PC-3 (cell line): ENCODE data around the gene ATP1A4. TPM values are rescaled to one million over a fixed set of nuclear protein-coding genes. Genes with fewer than 3 reads are reported as not detected.

Source experiments
- ATAC-seq: fragments of 200-7000 bp; cut with Tn5 transposase; 2 replicates; pipeline ENCODE4 v1.9.1; 2020; ENCODE audit warnings: mild to moderate bottlenecking, moderate library complexity
- BruUV-seq: library from RNA; stranded (reverse); fragments of 400-500 nt; replicated peaks from 2 replicates; lab custom pipeline; 2021; lab: Mats Ljungman, UMichigan
- CTCF ChIA-PET: fragments of 300-600 bp; sonication (Branson Sonifier 250); formaldehyde crosslinking; loops from one replicate; lab custom pipeline; 2022; ENCODE audit warnings: antibody characterized with exemption; lab: Charles Lee
- POLR2A ChIA-PET: fragments of 300-600 bp; sonication (Branson Sonifier 250); formaldehyde crosslinking; loops from one replicate; lab custom pipeline; 2022; ENCODE audit warnings: antibody characterized with exemption; ENCODE audit not compliant: unreplicated experiment; lab: Charles Lee
- DNase-seq: peaks from one replicate; pipeline ENCODE4 v3.0.0-alpha.2; 2015
- H2AFZ ChIP-seq: fragments of 300-600 bp; sonication (generic); 2 replicates; pipeline ENCODE4 v1.6.0; 2016; ENCODE audit warnings: antibody characterized with exemption, low read length
- H3F3A ChIP-seq: fragments of 300-600 bp; sonication (generic); one replicate; pipeline ENCODE4 v1.6.0; 2017; ENCODE audit warnings: antibody characterized with exemption, low read length, control low read depth, mild to moderate bottlenecking; ENCODE audit not compliant: unreplicated experiment
- H3K27ac ChIP-seq: fragments of 300-600 bp; sonication (generic); 2 replicates; pipeline ENCODE4 v1.5.1; 2016; ENCODE audit warnings: mild to moderate bottlenecking, low read length
- H3K27me3 ChIP-seq: fragments of 300-600 bp; sonication (generic); 2 replicates; pipeline ENCODE4 v1.6.1; 2016; ENCODE audit warnings: low read length, mixed read lengths
- H3K36me3 ChIP-seq: fragments of 300-600 bp; sonication (generic); 2 replicates; pipeline ENCODE4 v1.6.1; 2016; ENCODE audit warnings: low read depth, mixed run types, low read length, mixed read lengths
- H3K4me1 ChIP-seq: fragments of 300-600 bp; sonication (generic); 2 replicates; pipeline ENCODE4 v1.5.1; 2016; ENCODE audit warnings: low read length; ENCODE audit not compliant: insufficient read depth
- H3K4me2 ChIP-seq: fragments of 300-600 bp; sonication (generic); 2 replicates; pipeline ENCODE4 v1.6.0; 2016; ENCODE audit warnings: low read length
- H3K4me3 ChIP-seq: fragments of 300-600 bp; sonication (generic); 2 replicates; pipeline ENCODE4 v1.5.1; 2016; ENCODE audit warnings: mild to moderate bottlenecking, low read length, mixed read lengths
- H3K79me2 ChIP-seq: fragments of 300-600 bp; sonication (generic); 2 replicates; pipeline ENCODE4 v1.6.1; 2017; ENCODE audit warnings: low read length, mixed read lengths
- H3K9ac ChIP-seq: fragments of 300-600 bp; sonication (generic); 2 replicates; pipeline ENCODE4 v1.6.0; 2016; ENCODE audit warnings: mild to moderate bottlenecking, low read length
- H3K9me2 ChIP-seq: fragments of 300-600 bp; sonication (generic); replicated peaks from 2 replicates; pipeline ENCODE4 v1.6.1; 2016; ENCODE audit warnings: mixed run types, low read length, mixed read lengths
- H3K9me3 ChIP-seq: fragments of 300-600 bp; sonication (generic); 2 replicates; pipeline ENCODE4 v1.6.1; 2016; ENCODE audit warnings: low read length, mixed read lengths
- H4K20me1 ChIP-seq: fragments of 300-600 bp; sonication (generic); 2 replicates; pipeline ENCODE4 v1.6.1; 2016; ENCODE audit warnings: low read length, mixed read lengths
- CTCF ChIP-seq: fragments of 300-600 bp; sonication (generic); conservative IDR thresholded peaks from 2 replicates; pipeline ENCODE4 v1.5.1; 2017; ENCODE audit warnings: antibody characterized with exemption, low read depth, mild to moderate bottlenecking, low read length
- EZH2 ChIP-seq: fragments of 300-600 bp; sonication (generic); IDR thresholded peaks from one replicate; pipeline ENCODE4 v1.6.1; 2017; ENCODE audit warnings: antibody characterized with exemption, mild to moderate bottlenecking, low read length; ENCODE audit not compliant: unreplicated experiment
- EZH2phosphoT487 ChIP-seq: fragments of 300-600 bp; sonication (generic); IDR thresholded peaks from 2 replicates; pipeline ENCODE4 v1.6.1; 2018; ENCODE audit warnings: mild to moderate bottlenecking, antibody characterized with exemption, low read length, borderline replicate concordance
- intact Hi-C: fragments of 100-400 bp; cut with micrococcal nuclease; formaldehyde crosslinking; loops from 2 replicates; pipeline ENCODE4 v1.9.0; 2023
- total RNA-seq: library from RNA; depleted of rRNA; stranded (reverse); fragments of >200 nt; gene quantifications from 2 replicates; pipeline ENCODE4 v1.2.3, GENCODE V29; 2014

ATP1A4 gene
- total RNA-seq, 1 experiment from 2014 or later, result 0.04 TPM

GRCh38 chr1:160139840-160140239, 11.6 kb upstream of the ATP1A4 start:
- Histone ChIP-seq H3K79me2 (no peaks in the 10 kb centered on the region), H3K27me3 (peaks cover 13% of the 10 kb centered on the region; the same call in 1 of the 2 replicates), H3K36me3 (no peaks in the 10 kb centered on the region), H3K9ac (no peak overlapping the region), H3K4me3 (no peak overlapping the region), H3K27ac (no peak overlapping the region), H2AFZ (no peak overlapping the region), H3K9me2 (no peaks in the 10 kb centered on the region), H3K4me1 (no peaks in the 10 kb centered on the region), H3F3A (no peaks in the 10 kb centered on the region), H3K9me3 (no peaks in the 10 kb centered on the region), H3K4me2 (no peak overlapping the region), H4K20me1 (no peaks in the 10 kb centered on the region)
- CTCF ChIA-PET, result no interaction called here
- intact Hi-C loops, result no loop called here
- ATAC-seq (no peak), DNase-seq (no peak)
- POLR2A ChIA-PET, result no interaction called here
- TF ChIP-seq EZH2phosphoT487 (no peak), CTCF (no peak)
- BruUV-seq, result no TSS peak

- Histone ChIP-seq H3K9ac (no peak overlapping the region), H3K79me2 (no peaks in the 10 kb centered on the region), H3K27me3 (peaks cover 13% of the 10 kb centered on the region; the same call in 1 of the 2 replicates), H4K20me1 (no peaks in the 10 kb centered on the region), H3K36me3 (no peaks in the 10 kb centered on the region), H3K9me2 (no peaks in the 10 kb centered on the region), H3F3A (no peaks in the 10 kb centered on the region), H3K4me3 (no peak overlapping the region), H3K4me2 (no peak overlapping the region), H3K4me1 (no peaks in the 10 kb centered on the region), H3K9me3 (no peaks in the 10 kb centered on the region), H2AFZ (no peak overlapping the region), H3K27ac (no peak overlapping the region)
- intact Hi-C loops, result no loop called here
- ChIA-PET CTCF (no interaction called here), POLR2A (no interaction called here)
- no peak for ATAC-seq
- DNase-seq, result no peak
- no peak for TF ChIP-seq CTCF
- TF ChIP-seq EZH2phosphoT487, result no peak
- no peak for TF ChIP-seq EZH2
- BruUV-seq, result no TSS peak
Observed at GRCh38 chr1:160143695-160144094, 7.7 kb upstream of the ATP1A4 start.

GRCh38 chr1:160144921-160145320, 6.5 kb upstream of the ATP1A4 start:
- H3K9ac ChIP-seq, result no peak overlapping the region
- H3K27me3 ChIP-seq, result peaks cover 13% of the 10 kb centered on the region; the same call in 1 of the 2 replicates
- TF ChIP-seq EZH2 (no peak), EZH2phosphoT487 (no peak), CTCF (no peak)
- H3F3A ChIP-seq, result no peaks in the 10 kb centered on the region
- no peaks in the 10 kb centered on the region for H3K36me3 ChIP-seq
- POLR2A ChIA-PET, result no interaction called here
- H3K9me2 ChIP-seq, result no peaks in the 10 kb centered on the region
- no peak for ATAC-seq
- H3K4me3 ChIP-seq, result no peak overlapping the region
- BruUV-seq, result no TSS peak
- no peak overlapping the region for H3K27ac ChIP-seq
- no peaks in the 10 kb centered on the region for H4K20me1 ChIP-seq
- no peak overlapping the region for H3K4me2 ChIP-seq
- H2AFZ ChIP-seq, result no peak overlapping the region
- CTCF ChIA-PET, result no interaction called here
- intact Hi-C loops, result no loop called here
- 0 out of 2 replicates have a peak, but pooled peaks cover 7% of the 10 kb centered on the region for H3K4me1 ChIP-seq
- no peaks in the 10 kb centered on the region for H3K79me2 ChIP-seq
- H3K9me3 ChIP-seq, result no peaks in the 10 kb centered on the region
- DNase-seq, result no peak
